Measurements from ENCODE around the gene GLT6D1. TPM values are rescaled to one million over a fixed set of nuclear protein-coding genes. Genes with fewer than 3 reads are reported as not detected.
"Not testable (repeated sequence)": the region's sequence is repeated elsewhere in the genome, so short reads cannot be mapped to it uniquely, and the experiment has no call there.

GLT6D1 gene
- total RNA-seq, 1 donor from 2014 or later = not detected

- no peak overlapping the region for H3K4me3 Mint-ChIP-seq
- no peaks in the 10 kb centered on the region for H3K4me1 Mint-ChIP-seq (ENCODE audit: low read depth)
- H3K27ac Mint-ChIP-seq = no peak overlapping the region
- no peak for DNase-seq (ENCODE audit: low spot score)
- peaks cover 20% of the 10 kb centered on the region for H3K9me3 Mint-ChIP-seq
- intact Hi-C loops (cut with micrococcal nuclease) = no loop called here
- peaks cover 1% of the 10 kb centered on the region for H3K36me3 Mint-ChIP-seq (ENCODE audit: low read depth)
- no peaks in the 10 kb centered on the region for H3K27me3 Mint-ChIP-seq (ENCODE audit: insufficient read depth)
Measured at GRCh38 chr9:135641047-135641446, 1.7 kb upstream of the GLT6D1 start.

- intact Hi-C loops (cut with micrococcal nuclease); H3K9me3 Mint-ChIP-seq; DNase-seq (ENCODE audit: low spot score); H3K27me3 Mint-ChIP-seq (ENCODE audit: insufficient read depth); H3K4me1 Mint-ChIP-seq (ENCODE audit: low read depth); H3K27ac Mint-ChIP-seq; H3K36me3 Mint-ChIP-seq (ENCODE audit: low read depth); H3K4me3 Mint-ChIP-seq: not testable (repeated sequence)
Measured at GRCh38 chr9:135636930-135637530, 2.3 kb downstream of the GLT6D1 start.

GRCh38 chr9:135632841-135633240 lies 6.5 kb downstream of the GLT6D1 start:
- intact Hi-C loops (cut with micrococcal nuclease) = no loop called here
- Mint-ChIP-seq H3K36me3 (ENCODE audit: low read depth) (no peaks in the 10 kb centered on the region), H3K4me1 (ENCODE audit: low read depth) (no peaks in the 10 kb centered on the region), H3K27me3 (ENCODE audit: insufficient read depth) (peaks cover 4% of the 10 kb centered on the region), H3K27ac (no peak overlapping the region), H3K9me3 (no peaks in the 10 kb centered on the region), H3K4me3 (no peak overlapping the region)
- DNase-seq (ENCODE audit: low spot score) = no peak

GRCh38 chr9:135624282-135624681 lies 15.1 kb downstream of the GLT6D1 start:
- H3K9me3 Mint-ChIP-seq = peaks cover 4% of the 10 kb centered on the region
- intact Hi-C loops (cut with micrococcal nuclease) = no loop called here
- DNase-seq (ENCODE audit: low spot score) = no peak
- no peaks in the 10 kb centered on the region for H3K36me3 Mint-ChIP-seq (ENCODE audit: low read depth)
- H3K4me3 Mint-ChIP-seq = no peak overlapping the region
- no peak overlapping the region for H3K27ac Mint-ChIP-seq
- H3K27me3 Mint-ChIP-seq (ENCODE audit: insufficient read depth) = no peaks in the 10 kb centered on the region
- H3K4me1 Mint-ChIP-seq (ENCODE audit: low read depth) = no peaks in the 10 kb centered on the region

GRCh38 chr9:135622415-135623020 lies 16.8 kb downstream of the GLT6D1 start:
- no peaks in the 10 kb centered on the region for H3K4me1 Mint-ChIP-seq (ENCODE audit: low read depth)
- H3K36me3 Mint-ChIP-seq (ENCODE audit: low read depth) = no peaks in the 10 kb centered on the region
- intact Hi-C loops (cut with micrococcal nuclease) = no loop called here
- H3K4me3 Mint-ChIP-seq = no peak overlapping the region
- peaks cover 4% of the 10 kb centered on the region for H3K9me3 Mint-ChIP-seq
- H3K27ac Mint-ChIP-seq = no peak overlapping the region
- DNase-seq (ENCODE audit: low spot score) = no peak
- no peaks in the 10 kb centered on the region for H3K27me3 Mint-ChIP-seq (ENCODE audit: insufficient read depth)

GRCh38 chr9:135620558-135620957 lies 18.8 kb downstream of the GLT6D1 start:
- intact Hi-C loops (cut with micrococcal nuclease) = no loop called here
- Mint-ChIP-seq H3K36me3 (ENCODE audit: low read depth) (no peaks in the 10 kb centered on the region), H3K9me3 (no peaks in the 10 kb centered on the region), H3K27ac (no peak overlapping the region), H3K27me3 (ENCODE audit: insufficient read depth) (no peaks in the 10 kb centered on the region), H3K4me3 (no peak overlapping the region), H3K4me1 (ENCODE audit: low read depth) (no peaks in the 10 kb centered on the region)
- no peak for DNase-seq (ENCODE audit: low spot score)

GRCh38 chr9:135619599-135619886 lies 19.8 kb downstream of the GLT6D1 start:
- Mint-ChIP-seq H3K4me1 (ENCODE audit: low read depth) (no peaks in the 10 kb centered on the region), H3K4me3 (no peak overlapping the region), H3K27ac (no peak overlapping the region), H3K9me3 (no peaks in the 10 kb centered on the region), H3K27me3 (ENCODE audit: insufficient read depth) (no peaks in the 10 kb centered on the region), H3K36me3 (ENCODE audit: low read depth) (no peaks in the 10 kb centered on the region)
- intact Hi-C loops (cut with micrococcal nuclease) = no loop called here
- DNase-seq (ENCODE audit: low spot score) = no peak

GRCh38 chr9:135618866-135619598 lies 20.3 kb downstream of the GLT6D1 start:
- Mint-ChIP-seq H3K4me3 (no peak overlapping the region), H3K9me3 (no peaks in the 10 kb centered on the region), H3K4me1 (ENCODE audit: low read depth) (no peaks in the 10 kb centered on the region), H3K36me3 (ENCODE audit: low read depth) (no peaks in the 10 kb centered on the region), H3K27me3 (ENCODE audit: insufficient read depth) (no peaks in the 10 kb centered on the region), H3K27ac (no peak overlapping the region)
- intact Hi-C loops (cut with micrococcal nuclease) = no loop called here
- DNase-seq (ENCODE audit: low spot score) = no peak

GRCh38 chr9:135617991-135618411 lies 21.3 kb downstream of the GLT6D1 start:
- Mint-ChIP-seq H3K9me3 (no peaks in the 10 kb centered on the region), H3K36me3 (ENCODE audit: low read depth) (no peaks in the 10 kb centered on the region), H3K27me3 (ENCODE audit: insufficient read depth) (no peaks in the 10 kb centered on the region), H3K4me1 (ENCODE audit: low read depth) (no peaks in the 10 kb centered on the region), H3K27ac (no peak overlapping the region), H3K4me3 (no peak overlapping the region)
- DNase-seq (ENCODE audit: low spot score) = no peak
- intact Hi-C loops (cut with micrococcal nuclease) = no loop called here

- no peak overlapping the region for H3K4me3 Mint-ChIP-seq
- no peaks in the 10 kb centered on the region for H3K36me3 Mint-ChIP-seq (ENCODE audit: low read depth)
- H3K27me3 Mint-ChIP-seq (ENCODE audit: insufficient read depth) = no peaks in the 10 kb centered on the region
- no peak for DNase-seq (ENCODE audit: low spot score)
- H3K9me3 Mint-ChIP-seq = no peaks in the 10 kb centered on the region
- H3K4me1 Mint-ChIP-seq (ENCODE audit: low read depth) = no peaks in the 10 kb centered on the region
- intact Hi-C loops (cut with micrococcal nuclease) = no loop called here
- H3K27ac Mint-ChIP-seq = no peak overlapping the region
Measured at GRCh38 chr9:135617538-135617900, 21.8 kb downstream of the GLT6D1 start.

GRCh38 chr9:135616619-135617537 lies 22.5 kb downstream of the GLT6D1 start:
- Mint-ChIP-seq H3K36me3 (ENCODE audit: low read depth) (no peaks in the 10 kb centered on the region), H3K27me3 (ENCODE audit: insufficient read depth) (no peaks in the 10 kb centered on the region), H3K27ac (no peak overlapping the region), H3K4me1 (ENCODE audit: low read depth) (no peaks in the 10 kb centered on the region), H3K9me3 (no peaks in the 10 kb centered on the region), H3K4me3 (no peak overlapping the region)
- no peak for DNase-seq (ENCODE audit: low spot score)
- intact Hi-C loops (cut with micrococcal nuclease) = no loop called here

- H3K27me3 Mint-ChIP-seq (ENCODE audit: insufficient read depth) = no peaks in the 10 kb centered on the region
- H3K4me1 Mint-ChIP-seq (ENCODE audit: low read depth) = no peaks in the 10 kb centered on the region
- no peaks in the 10 kb centered on the region for H3K9me3 Mint-ChIP-seq
- no peak overlapping the region for H3K4me3 Mint-ChIP-seq
- intact Hi-C loops (cut with micrococcal nuclease) = no loop called here
- DNase-seq (ENCODE audit: low spot score) = no peak
- no peaks in the 10 kb centered on the region for H3K36me3 Mint-ChIP-seq (ENCODE audit: low read depth)
- H3K27ac Mint-ChIP-seq = no peak overlapping the region
Measured at GRCh38 chr9:135615666-135616618, 23.4 kb downstream of the GLT6D1 start.
